ENCODE data around the gene XAF1.
A peak's percentile ranks its signal among the peaks of the same experiment; 100 is the strongest.
"Not testable (repeated sequence)": the region's sequence is repeated elsewhere in the genome, so short reads cannot be mapped to it uniquely, and the experiment has no call there.

XAF1 gene

GRCh38 chr17:6800422-6801027 lies 44.7 kb downstream of the XAF1 start:
- DNase-seq (ENCODE audit: low spot score), result peak; percentile 30

GRCh38 chr17:6811510-6811909 lies 55.7 kb downstream of the XAF1 start:
- no peak for DNase-seq (ENCODE audit: low spot score)

DNA sequence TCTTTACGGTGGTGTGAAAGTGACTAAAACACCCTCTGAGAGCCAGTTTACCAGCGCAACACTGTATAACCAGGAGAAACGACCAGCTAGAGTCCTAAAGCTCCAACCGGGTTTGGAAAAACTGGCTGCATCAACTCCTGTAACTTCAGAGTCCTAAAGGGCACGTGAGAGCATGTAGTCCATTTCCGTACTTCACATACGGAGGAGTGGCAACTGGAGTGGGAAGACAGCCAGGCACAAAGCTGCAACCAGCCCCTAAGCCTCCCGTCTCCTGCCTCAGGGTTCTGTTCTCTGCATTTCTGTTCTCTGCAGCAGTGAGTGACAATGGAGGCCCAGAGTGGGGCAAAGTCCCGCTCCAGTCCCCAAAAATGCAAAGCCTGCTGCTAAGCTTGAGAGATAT lies 56.4 kb downstream of the XAF1 start:
- no peak for DNase-seq (ENCODE audit: low spot score)

DNA sequence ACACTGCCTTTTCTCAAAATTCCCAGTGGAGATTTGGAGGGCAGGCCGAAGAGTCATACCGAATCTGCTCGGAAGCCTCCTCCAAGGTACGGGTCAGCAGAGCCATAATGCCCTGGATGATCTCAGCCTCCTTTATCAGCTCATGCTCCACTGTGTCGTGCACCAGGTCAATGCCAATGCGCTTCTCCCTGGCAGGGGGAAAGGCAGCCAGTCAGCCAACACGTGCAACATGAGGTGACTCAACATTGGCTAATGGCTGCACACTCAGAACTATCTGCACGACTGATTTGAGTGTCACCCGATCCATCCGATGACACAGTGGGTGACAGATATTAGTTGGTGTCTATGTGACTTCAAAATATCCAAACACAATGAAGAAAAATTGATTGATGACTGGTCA lies 59.9 kb downstream of the XAF1 start:
- DNase-seq (ENCODE audit: low spot score), result no peak

GRCh38 chr17:6816368-6816767 lies 60.5 kb downstream of the XAF1 start:
- not testable (repeated sequence) for DNase-seq (ENCODE audit: low spot score)

- no peak for DNase-seq (ENCODE audit: low spot score)
Observed at GRCh38 chr17:6818938-6819337, 63.1 kb downstream of the XAF1 start.

DNA sequence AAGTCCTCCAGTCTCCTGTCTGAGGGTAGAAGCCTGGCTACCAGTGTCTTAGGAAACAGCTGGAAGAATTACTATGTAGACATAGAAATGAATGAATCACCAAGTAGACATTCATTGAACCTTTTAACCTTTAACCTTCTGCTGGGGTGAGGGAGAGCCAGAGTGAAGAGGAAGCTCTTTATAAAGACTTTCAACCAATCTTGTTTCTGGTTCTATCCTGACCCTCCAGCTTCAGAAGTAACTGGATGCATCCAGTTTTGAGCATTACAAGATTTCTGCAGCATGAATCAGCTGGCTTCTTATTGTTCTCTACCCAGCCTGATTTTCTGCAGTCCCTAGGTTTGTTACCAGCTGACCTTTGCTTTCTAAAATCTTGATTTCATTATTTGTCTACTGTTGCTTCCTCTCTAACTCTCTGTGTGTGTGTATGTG lies 67.2 kb downstream of the XAF1 start:
- DNase-seq (ENCODE audit: low spot score), result no peak

Measured in iPS-NIHi11 (cell line).